ENCODE results near the gene CDK17.

CDK17 gene

DNA sequence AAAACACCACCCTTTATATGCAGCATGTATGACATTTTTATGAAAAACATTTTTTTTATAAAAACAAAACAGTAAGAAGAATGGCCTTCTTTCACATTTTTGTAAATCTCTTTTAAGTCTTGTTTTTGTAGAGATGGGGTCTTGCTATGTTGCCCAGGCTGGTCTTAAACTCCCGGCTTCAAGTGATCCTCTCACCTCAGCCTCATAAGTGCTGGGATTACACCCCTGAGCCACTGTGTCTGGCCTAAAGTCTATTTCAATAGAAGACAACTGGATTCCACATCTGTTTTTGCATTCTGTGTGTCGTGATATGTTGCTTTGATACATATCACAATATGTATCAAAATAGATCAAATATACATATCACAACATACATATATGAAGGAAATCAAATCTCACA is 107.1 kb downstream of the CDK17 start:
- Histone ChIP-seq H2BK120ac (ENCODE audit: low read depth, low read length) (no peak overlapping the region), H3K23ac (ENCODE audit: low read length in 2 of 2) (no peak overlapping the region), H3K27me3 (ENCODE audit: control insufficient read depth in 1 of 2, insufficient read depth in 1 of 2, low read length in 2 of 2) (no peaks in the 10 kb centered on the region), H2AFZ (ENCODE audit: low read depth, low read length) (no peak overlapping the region), H4K8ac (ENCODE audit: low read length) (no peak overlapping the region), H3K36me3 (ENCODE audit: control insufficient read depth in 1 of 2, insufficient read depth in 2 of 2, low read depth in 1 of 2, low read length in 2 of 2) (peaks cover 8 to 98% of the 10 kb centered on the region in 2 experiments), H3K18ac (ENCODE audit: low read depth in 1 of 2, low read length in 2 of 2) (no peak overlapping the region), H2BK5ac (ENCODE audit: low read depth, low read length, poor library complexity, severe bottlenecking) (no peak overlapping the region), H3K4me1 (ENCODE audit: control insufficient read depth, insufficient read depth, low read depth, low read length) (no peaks in the 10 kb centered on the region), H3K4ac (ENCODE audit: low read depth in 1 of 2, low read length in 2 of 2) (no peak overlapping the region), H3K9ac (ENCODE audit: low read length) (no peak overlapping the region), H3K27ac (ENCODE audit: low read length, poor library complexity, severe bottlenecking) (no peak overlapping the region), H3K4me2 (ENCODE audit: low read length, poor library complexity, severe bottlenecking) (no peak overlapping the region), H3K9me3 (ENCODE audit: control insufficient read depth, low read length) (no peaks in the 10 kb centered on the region), H3K79me1 (replicated peaks; ENCODE audit: low read length, poor library complexity, severe bottlenecking) (peaks cover 10% of the 10 kb centered on the region), H3K14ac (ENCODE audit: low read length in 2 of 2) (no peak overlapping the region), H2AK5ac (ENCODE audit: low read length, severe bottlenecking) (no peak overlapping the region), H4K91ac (ENCODE audit: low read length) (no peak overlapping the region), H2BK15ac (ENCODE audit: low read depth, poor library complexity, severe bottlenecking) (no peak overlapping the region), H3K4me3 (ENCODE audit: insufficient read depth in 1 of 2, low read depth in 1 of 2, low read length in 2 of 2) (no peak overlapping the region), H2BK12ac (ENCODE audit: low read length in 2 of 2) (no peak overlapping the region)
- DNase-seq, result no peak
- WGBS, result 100% methylated on average over 1 of the region's 2 CpGs

DNA sequence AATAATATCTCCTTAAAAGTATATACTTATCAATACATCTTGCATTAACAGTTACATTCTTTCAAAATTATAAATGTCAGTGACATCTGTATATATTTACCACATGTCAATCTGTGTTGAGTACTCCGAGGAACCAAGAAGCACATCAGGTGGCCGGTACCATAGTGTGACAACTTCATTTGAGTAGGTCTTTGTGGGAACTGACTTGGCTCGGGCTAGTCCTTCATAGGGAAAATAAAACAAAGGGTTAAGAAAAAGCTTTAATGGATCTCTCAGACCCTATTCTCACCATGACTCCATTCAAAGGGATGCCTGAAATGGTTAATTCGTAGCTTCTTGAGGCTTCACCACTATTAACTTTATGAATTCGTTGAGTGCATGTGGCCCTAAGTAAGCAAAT is 111.2 kb downstream of the CDK17 start:
- H3K36me3 ChIP-seq (ENCODE audit: control insufficient read depth in 1 of 2, insufficient read depth in 2 of 2, low read depth in 1 of 2, low read length in 2 of 2), result peaks cover 11 to 97% of the 10 kb centered on the region in 2 experiments
- H3K18ac ChIP-seq (ENCODE audit: low read depth in 1 of 2, low read length in 2 of 2), result no peak overlapping the region
- H3K4me1 ChIP-seq (ENCODE audit: control insufficient read depth, insufficient read depth, low read depth, low read length), result no peaks in the 10 kb centered on the region
- H4K8ac ChIP-seq (ENCODE audit: low read length), result no peak overlapping the region
- H3K9me3 ChIP-seq (ENCODE audit: control insufficient read depth, low read length), result no peaks in the 10 kb centered on the region
- no peak for DNase-seq
- no peak overlapping the region for H4K91ac ChIP-seq (ENCODE audit: low read length)
- H2AFZ ChIP-seq (ENCODE audit: low read depth, low read length), result no peak overlapping the region
- H2AK5ac ChIP-seq (ENCODE audit: low read length, severe bottlenecking), result no peak overlapping the region
- no peak overlapping the region for H3K27ac ChIP-seq (ENCODE audit: low read length, poor library complexity, severe bottlenecking)
- no peak overlapping the region for H3K9ac ChIP-seq (ENCODE audit: low read length)
- H3K4ac ChIP-seq (ENCODE audit: low read depth in 1 of 2, low read length in 2 of 2), result no peak overlapping the region
- 99% methylated on average over 4 of the region's 5 CpGs for WGBS
- H3K14ac ChIP-seq (ENCODE audit: low read length in 2 of 2), result no peak overlapping the region
- no peak overlapping the region for H2BK12ac ChIP-seq (ENCODE audit: low read length in 2 of 2)
- no peak overlapping the region for H2BK15ac ChIP-seq (ENCODE audit: low read depth, poor library complexity, severe bottlenecking)
- peaks cover 15% of the 10 kb centered on the region for H3K79me1 ChIP-seq (replicated peaks; ENCODE audit: low read length, poor library complexity, severe bottlenecking)
- no peak overlapping the region for H3K4me2 ChIP-seq (ENCODE audit: low read length, poor library complexity, severe bottlenecking)
- no peak overlapping the region for H2BK5ac ChIP-seq (ENCODE audit: low read depth, low read length, poor library complexity, severe bottlenecking)
- H3K4me3 ChIP-seq (ENCODE audit: insufficient read depth in 1 of 2, low read depth in 1 of 2, low read length in 2 of 2), result no peak overlapping the region
- H3K27me3 ChIP-seq (ENCODE audit: control insufficient read depth in 1 of 2, insufficient read depth in 1 of 2, low read length in 2 of 2), result no peaks in the 10 kb centered on the region
- H2BK120ac ChIP-seq (ENCODE audit: low read depth, low read length), result no peak overlapping the region
- H3K23ac ChIP-seq (ENCODE audit: low read length in 2 of 2), result no peak overlapping the region

DNA sequence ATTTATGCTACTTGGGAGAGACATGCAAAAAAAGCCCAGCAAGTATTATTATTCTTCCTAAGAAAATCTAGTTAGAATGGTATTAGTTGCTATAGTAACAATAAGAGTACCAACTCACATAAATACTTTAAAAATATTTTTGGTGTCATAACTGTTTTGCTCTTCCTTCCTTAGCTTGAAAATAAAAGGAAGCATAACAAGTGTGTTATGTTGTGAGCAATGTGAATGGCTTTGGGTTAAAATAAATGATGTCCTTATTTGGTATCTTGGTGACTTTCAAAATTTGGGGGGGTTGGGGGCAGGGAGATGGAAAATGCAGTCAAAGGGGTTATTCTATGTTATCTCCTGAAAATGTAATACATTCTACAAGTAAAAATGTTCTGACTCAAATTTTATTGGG is 115.1 kb downstream of the CDK17 start:
- Histone ChIP-seq H3K9ac (ENCODE audit: low read length) (no peak overlapping the region), H3K14ac (ENCODE audit: low read length in 2 of 2) (no peak overlapping the region), H3K9me3 (ENCODE audit: control insufficient read depth, low read length) (no peaks in the 10 kb centered on the region), H2AFZ (ENCODE audit: low read depth, low read length) (no peak overlapping the region), H3K27me3 (ENCODE audit: control insufficient read depth in 1 of 2, insufficient read depth in 1 of 2, low read length in 2 of 2) (no peaks in the 10 kb centered on the region), H4K8ac (ENCODE audit: low read length) (no peak overlapping the region), H3K18ac (ENCODE audit: low read depth in 1 of 2, low read length in 2 of 2) (no peak overlapping the region), H2BK120ac (ENCODE audit: low read depth, low read length) (no peak overlapping the region), H2BK15ac (ENCODE audit: low read depth, poor library complexity, severe bottlenecking) (no peak overlapping the region), H2AK5ac (ENCODE audit: low read length, severe bottlenecking) (no peak overlapping the region), H4K91ac (ENCODE audit: low read length) (no peak overlapping the region), H3K4me3 (ENCODE audit: insufficient read depth in 1 of 2, low read depth in 1 of 2, low read length in 2 of 2) (no peak overlapping the region), H3K79me1 (replicated peaks; ENCODE audit: low read length, poor library complexity, severe bottlenecking) (peaks cover 13% of the 10 kb centered on the region), H3K4me2 (ENCODE audit: low read length, poor library complexity, severe bottlenecking) (no peak overlapping the region), H3K23ac (ENCODE audit: low read length in 2 of 2) (no peak overlapping the region), H2BK5ac (ENCODE audit: low read depth, low read length, poor library complexity, severe bottlenecking) (no peak overlapping the region), H2BK12ac (ENCODE audit: low read length in 2 of 2) (no peak overlapping the region), H3K36me3 (ENCODE audit: control insufficient read depth in 1 of 2, insufficient read depth in 2 of 2, low read depth in 1 of 2, low read length in 2 of 2) (peaks cover 9 to 96% of the 10 kb centered on the region in 2 experiments), H3K4ac (ENCODE audit: low read depth in 1 of 2, low read length in 2 of 2) (no peak overlapping the region), H3K27ac (ENCODE audit: low read length, poor library complexity, severe bottlenecking) (no peak overlapping the region), H3K4me1 (ENCODE audit: control insufficient read depth, insufficient read depth, low read depth, low read length) (no peaks in the 10 kb centered on the region)
- DNase-seq, result no peak

DNA sequence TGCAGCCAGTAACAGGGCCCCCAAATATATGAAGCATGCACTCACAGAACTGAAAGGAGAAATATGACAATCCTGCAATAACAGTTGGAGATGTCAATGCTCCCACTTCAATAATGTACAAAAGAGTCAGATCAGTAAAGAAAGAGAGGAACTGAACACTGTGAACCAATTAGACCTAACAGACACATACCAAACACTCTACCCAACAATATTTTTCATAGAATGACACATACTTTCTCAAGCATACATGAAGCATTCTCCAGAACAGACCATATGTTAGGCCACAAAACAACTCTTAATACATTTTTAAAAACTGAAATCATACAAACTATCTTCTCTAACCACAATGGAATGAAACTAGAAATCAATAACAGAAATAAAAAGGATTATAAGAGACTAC is 125.9 kb downstream of the CDK17 start:
- H3K14ac ChIP-seq (ENCODE audit: low read length in 2 of 2), result no peak overlapping the region
- no peak overlapping the region for H3K4me2 ChIP-seq (ENCODE audit: low read length, poor library complexity, severe bottlenecking)
- no peak overlapping the region for H2BK15ac ChIP-seq (ENCODE audit: low read depth, poor library complexity, severe bottlenecking)
- H3K27ac ChIP-seq (ENCODE audit: low read length, poor library complexity, severe bottlenecking), result peak overlapping the region; percentile 77
- no peak overlapping the region for H2BK120ac ChIP-seq (ENCODE audit: low read depth, low read length)
- H2AK5ac ChIP-seq (ENCODE audit: low read length, severe bottlenecking), result no peak overlapping the region
- H3K9ac ChIP-seq (ENCODE audit: low read length), result peak overlapping the region; percentile 49
- no peak overlapping the region for H2BK12ac ChIP-seq (ENCODE audit: low read length in 2 of 2)
- no peak overlapping the region for H3K23ac ChIP-seq (ENCODE audit: low read length in 2 of 2)
- no peaks in the 10 kb centered on the region for H3K27me3 ChIP-seq (ENCODE audit: control insufficient read depth in 1 of 2, insufficient read depth in 1 of 2, low read length in 2 of 2)
- DNase-seq, result peak; percentile 21
- H3K18ac ChIP-seq (ENCODE audit: low read depth in 1 of 2, low read length in 2 of 2), result no peak overlapping the region
- no peak overlapping the region for H4K91ac ChIP-seq (ENCODE audit: low read length)
- H3K36me3 ChIP-seq (ENCODE audit: control insufficient read depth in 1 of 2, insufficient read depth in 2 of 2, low read depth in 1 of 2, low read length in 2 of 2), result peaks cover 10 to 75% of the 10 kb centered on the region in 2 experiments
- H2BK5ac ChIP-seq (ENCODE audit: low read depth, low read length, poor library complexity, severe bottlenecking), result no peak overlapping the region
- H3K4ac ChIP-seq (ENCODE audit: low read depth in 1 of 2, low read length in 2 of 2), result no peak overlapping the region
- peaks cover 3% of the 10 kb centered on the region for H3K4me1 ChIP-seq (ENCODE audit: control insufficient read depth, insufficient read depth, low read depth, low read length)
- no peak overlapping the region for H2AFZ ChIP-seq (ENCODE audit: low read depth, low read length)
- peaks cover 7% of the 10 kb centered on the region for H3K79me1 ChIP-seq (replicated peaks; ENCODE audit: low read length, poor library complexity, severe bottlenecking)
- H3K4me3 ChIP-seq (ENCODE audit: insufficient read depth in 1 of 2, low read depth in 1 of 2, low read length in 2 of 2), result no peak overlapping the region
- H4K8ac ChIP-seq (ENCODE audit: low read length), result no peak overlapping the region
- H3K9me3 ChIP-seq (ENCODE audit: control insufficient read depth, low read length), result no peaks in the 10 kb centered on the region
